Measurements from ENCODE around the gene FAM186B.

The FAM186B gene

GRCh38 chr12:49633703-49634345, 28.4 kb upstream of the FAM186B start:
- TF ChIP-seq CTCF (IDR thresholded peaks at IDR 0.05), result no peak
- DNase-seq (ENCODE audit: low spot score), result no peak
- H3K27ac ChIP-seq, result no peak overlapping the region
- no peak overlapping the region for H3K4me3 ChIP-seq

DNA sequence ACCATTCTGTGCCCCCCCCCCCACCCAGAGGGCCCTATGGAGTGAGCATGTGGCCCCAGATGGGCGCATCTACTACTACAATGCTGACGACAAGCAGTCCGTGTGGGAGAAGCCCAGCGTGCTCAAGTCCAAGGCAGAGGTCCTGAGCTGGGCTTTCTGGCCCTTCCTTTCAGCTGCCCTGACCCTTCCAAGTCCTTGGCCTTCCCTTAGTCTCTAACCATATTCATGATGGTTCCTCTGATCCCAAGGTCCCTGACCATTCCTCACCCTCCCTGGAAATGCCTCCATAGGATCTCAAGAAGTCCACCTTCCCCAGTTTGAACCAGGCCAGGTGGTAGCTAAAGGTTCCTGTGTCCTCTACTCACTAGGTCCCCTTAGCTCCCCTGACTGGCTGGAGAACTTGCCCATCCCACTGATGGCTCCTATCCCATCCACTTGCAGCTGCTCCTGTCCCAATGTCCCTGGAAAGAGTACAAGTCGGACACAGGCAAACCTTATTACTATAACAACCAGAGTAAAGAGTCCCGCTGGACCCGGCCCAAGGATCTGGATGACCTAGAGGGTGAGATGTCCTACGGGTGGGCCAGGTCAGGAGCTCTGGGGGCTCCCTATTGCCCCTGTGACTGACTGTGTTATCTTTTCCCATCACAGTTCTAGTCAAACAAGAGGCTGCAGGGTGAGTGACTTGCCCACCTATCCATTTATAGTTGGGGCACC, 27.7 kb upstream of the FAM186B start:
- no peak overlapping the region for H3K27ac ChIP-seq
- no peak overlapping the region for H3K4me3 ChIP-seq
- no peak for TF ChIP-seq CTCF (IDR thresholded peaks at IDR 0.05)
- no peak for DNase-seq (ENCODE audit: low spot score)

GRCh38 chr12:49632401-49632800, 27.0 kb upstream of the FAM186B start:
- Histone ChIP-seq H3K4me3 (no peak overlapping the region), H3K27ac (no peak overlapping the region)
- no peak for DNase-seq (ENCODE audit: low spot score)
- TF ChIP-seq CTCF (IDR thresholded peaks at IDR 0.05), result no peak

DNA sequence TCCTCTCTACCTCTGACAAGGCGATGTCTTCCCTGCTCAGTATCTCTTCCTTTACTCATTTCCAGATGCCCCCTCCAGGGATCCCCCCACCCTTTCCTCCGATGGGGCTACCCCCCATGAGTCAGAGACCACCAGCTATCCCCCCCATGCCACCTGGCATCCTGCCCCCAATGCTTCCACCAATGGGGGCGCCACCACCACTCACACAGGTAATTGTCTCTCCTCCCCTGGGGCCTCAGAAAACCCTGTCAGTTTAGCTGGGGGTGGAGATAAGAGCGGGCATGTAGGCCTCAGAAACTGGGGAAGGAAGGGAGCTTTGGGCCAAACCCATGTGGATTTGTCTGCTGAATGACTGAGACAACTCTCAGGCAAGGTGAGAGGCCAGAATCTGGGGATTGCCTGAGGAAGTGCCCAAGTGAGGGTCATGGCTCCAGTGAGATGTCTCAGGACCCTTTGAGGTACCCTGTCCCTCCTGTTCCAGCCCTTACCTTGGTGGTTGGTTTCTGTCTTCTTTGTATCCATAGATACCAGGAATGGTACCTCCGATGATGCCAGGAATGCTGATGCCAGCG, 26.0 kb upstream of the FAM186B start:
- Histone ChIP-seq H3K27ac (no peak overlapping the region), H3K4me3 (no peak overlapping the region)
- no peak for DNase-seq (ENCODE audit: low spot score)
- no peak for TF ChIP-seq CTCF (IDR thresholded peaks at IDR 0.05)

DNA sequence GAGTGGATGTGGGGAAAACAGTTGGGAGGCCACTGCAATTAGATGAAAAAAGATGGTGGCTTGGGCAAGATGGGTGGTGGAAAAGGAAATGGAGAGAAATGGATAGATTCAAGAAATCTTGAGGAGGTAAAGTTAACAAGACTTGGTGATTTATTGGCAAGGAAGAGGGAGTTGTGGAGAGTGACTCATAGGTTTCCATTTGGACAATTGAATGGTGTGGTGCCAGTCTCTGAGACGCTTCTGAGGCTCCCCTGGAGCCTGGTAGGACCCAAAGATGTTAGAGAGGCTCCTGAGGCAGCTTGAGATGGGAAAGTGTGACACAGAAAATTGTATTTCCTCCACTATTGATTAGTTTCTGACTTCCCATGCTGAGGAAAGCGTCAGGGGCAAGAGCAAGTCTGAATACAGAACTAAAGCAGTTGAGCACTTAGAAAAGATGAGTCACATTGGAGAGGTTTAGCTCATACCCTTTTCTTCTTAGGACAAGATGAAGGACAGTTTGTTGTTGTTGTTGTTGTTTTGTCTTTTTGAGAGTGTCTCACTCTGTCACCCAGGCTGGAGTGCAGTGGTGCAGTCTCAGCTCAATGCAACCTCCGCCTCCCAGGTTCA, 22.4 kb upstream of the FAM186B start:
- no peak for TF ChIP-seq CTCF (IDR thresholded peaks at IDR 0.05)
- H3K4me3 ChIP-seq, result no peak overlapping the region
- DNase-seq (ENCODE audit: low spot score), result no peak
- no peak overlapping the region for H3K27ac ChIP-seq

- no peak for DNase-seq (ENCODE audit: low spot score)
- no peak for TF ChIP-seq CTCF (IDR thresholded peaks at IDR 0.05)
- H3K4me3 ChIP-seq, result no peak overlapping the region
- H3K27ac ChIP-seq, result no peak overlapping the region
Measured at GRCh38 chr12:49626836-49627235, 21.4 kb upstream of the FAM186B start.

Data from coronary artery (tissue), 2 donors.